H9 (cell line): ENCODE measurements around the gene RSAD1. TPM values are rescaled to one million over a fixed set of nuclear protein-coding genes. Genes with fewer than 3 reads are reported as not detected.

Source experiments
- DNase-seq: peaks from one replicate; pipeline ENCODE4 v3.0.0-alpha.2; 2017
- H2AFZ ChIP-seq: one replicate; pipeline ENCODE4 v1.6.1; 2013; ENCODE audit warnings: mild to moderate bottlenecking, low read length, control low read depth, moderate library complexity
- H2AK5ac ChIP-seq: 2 replicates; pipeline ENCODE4 v1.6.1; 2013; ENCODE audit warnings: low read length, control low read depth, mixed read lengths; ENCODE audit not compliant: insufficient read length
- H2BK120ac ChIP-seq: one replicate; pipeline ENCODE4 v1.6.1; 2013; ENCODE audit warnings: low read depth, mild to moderate bottlenecking, low read length, control low read depth, inconsistent platforms; ENCODE audit not compliant: poor library complexity, severe bottlenecking
- H2BK12ac ChIP-seq: 2 replicates; pipeline ENCODE4 v1.6.1; 2013; ENCODE audit warnings: low read length, control low read depth, mixed read lengths, low read depth; ENCODE audit not compliant: insufficient read length
- H2BK15ac ChIP-seq: 2 replicates; pipeline ENCODE4 v1.6.1; 2013; ENCODE audit warnings: low read depth, low read length, control low read depth
- H2BK20ac ChIP-seq: one replicate; pipeline ENCODE4 v1.6.1; 2013; ENCODE audit warnings: low read depth, mild to moderate bottlenecking, low read length, control low read depth, inconsistent platforms; ENCODE audit not compliant: poor library complexity, severe bottlenecking
- H2BK5ac ChIP-seq: 2 replicates; pipeline ENCODE4 v1.6.1; 2013; ENCODE audit warnings: low read length, control low read depth, mixed read lengths; ENCODE audit not compliant: insufficient read length
- H3K14ac ChIP-seq: 2 replicates; pipeline ENCODE4 v1.6.1; 2013; ENCODE audit warnings: low read length, control low read depth; ENCODE audit not compliant: insufficient read depth
- H3K18ac ChIP-seq: 2 replicates; pipeline ENCODE4 v1.6.1; 2013; ENCODE audit warnings: low read depth, mild to moderate bottlenecking, mixed read lengths, low read length, control low read depth; ENCODE audit not compliant: insufficient read length
- H3K23ac ChIP-seq: 2 replicates; pipeline ENCODE4 v1.6.1; 2013; ENCODE audit warnings: low read length, control low read depth, mixed read lengths, low read depth; ENCODE audit not compliant: insufficient read length
- H3K23me2 ChIP-seq: 2 replicates; pipeline ENCODE4 v1.6.1; 2013; ENCODE audit warnings: low read depth, mild to moderate bottlenecking, mixed read lengths, low read length, control low read depth; ENCODE audit not compliant: insufficient read length, poor library complexity, severe bottlenecking
- H3K27ac ChIP-seq: 2 replicates; pipeline ENCODE4 v1.5.1; 2013; ENCODE audit warnings: low read length, control low read depth, mixed read lengths, low read depth; ENCODE audit not compliant: insufficient read length
- H3K27me3 ChIP-seq: 2 replicates; pipeline ENCODE4 v1.6.1; 2013; ENCODE audit warnings: low read length, control low read depth, inconsistent platforms; ENCODE audit not compliant: insufficient read depth
- H3K4ac ChIP-seq: 2 replicates; pipeline ENCODE4 v1.6.1; 2013; ENCODE audit warnings: low read depth, mild to moderate bottlenecking, control low read depth, inconsistent platforms, low read length, moderate library complexity
- H3K4me1 ChIP-seq: 2 replicates; pipeline ENCODE4 v1.6.1; 2013; ENCODE audit warnings: low read length, control low read depth, inconsistent platforms; ENCODE audit not compliant: insufficient read depth
- H3K4me2 ChIP-seq: 2 replicates; pipeline ENCODE4 v1.6.1; 2013; ENCODE audit warnings: low read length, control low read depth, mixed read lengths; ENCODE audit not compliant: insufficient read length, insufficient read depth
- H3K56ac ChIP-seq: 2 replicates; pipeline ENCODE4 v1.6.1; 2013; ENCODE audit warnings: low read depth, mild to moderate bottlenecking, mixed read lengths, low read length, control low read depth; ENCODE audit not compliant: insufficient read length
- H3K79me1 ChIP-seq: 2 replicates; pipeline ENCODE4 v1.6.1; 2013; ENCODE audit warnings: low read depth, mild to moderate bottlenecking, moderate library complexity, low read length, control low read depth, inconsistent platforms; ENCODE audit not compliant: insufficient read depth, poor library complexity, severe bottlenecking
- H3K79me2 ChIP-seq: 2 replicates; pipeline ENCODE4 v1.6.1; 2013; ENCODE audit warnings: low read length, control low read depth, inconsistent platforms; ENCODE audit not compliant: insufficient read depth
- H3K9ac ChIP-seq: 2 replicates; pipeline ENCODE4 v1.6.1; 2013; ENCODE audit warnings: low read length, control low read depth, mixed read lengths; ENCODE audit not compliant: insufficient read length; ENCODE audit errors: extremely low read depth
- H3K9me3 ChIP-seq: one replicate; pipeline ENCODE4 v1.6.1; 2013; ENCODE audit warnings: low read depth, low read length, inconsistent platforms; ENCODE audit not compliant: control insufficient read depth
- H3T11ph ChIP-seq: one replicate; pipeline ENCODE4 v1.6.1; 2013; ENCODE audit warnings: mild to moderate bottlenecking, low read length, control low read depth, inconsistent platforms
- H4K20me1 ChIP-seq: one replicate; pipeline ENCODE4 v1.6.1; 2013; ENCODE audit not compliant: control insufficient read depth, insufficient read length, insufficient read depth
- H4K5ac ChIP-seq: 2 replicates; pipeline ENCODE4 v1.6.1; 2013; ENCODE audit warnings: low read depth, mild to moderate bottlenecking, mixed read lengths, low read length, control low read depth; ENCODE audit not compliant: insufficient read length
- H4K8ac ChIP-seq: replicated peaks from 2 replicates; pipeline ENCODE4 v1.6.1; 2013; ENCODE audit warnings: low read length, control low read depth, mixed read lengths, low read depth; ENCODE audit not compliant: insufficient read length
- H4K91ac ChIP-seq: 2 replicates; pipeline ENCODE4 v1.6.1; 2013; ENCODE audit warnings: low read depth, mild to moderate bottlenecking, moderate library complexity, mixed read lengths, low read length, control low read depth; ENCODE audit not compliant: insufficient read length
- H3K27ac Mint-ChIP-seq, 3 experiments: 2 replicates in 2 of 3; 3 replicates in 1 of 3; pipeline ENCODE4 v1.8.0; 2020 to 2021; ENCODE audit warnings: mixed read lengths in 3 of 3, mild to moderate bottlenecking in 1 of 3, moderate library complexity in 1 of 3
- H3K27me3 Mint-ChIP-seq: 2 replicates; pipeline ENCODE4 v1.8.0; 2021; ENCODE audit warnings: low read depth, mild to moderate bottlenecking, moderate library complexity, mixed read lengths
- H3K36me3 Mint-ChIP-seq, 3 experiments: 2 replicates in 2 of 3; 3 replicates in 1 of 3; pipeline ENCODE4 v1.8.0; 2020 to 2021; ENCODE audit warnings: low read depth in 3 of 3, mixed read lengths in 3 of 3; ENCODE audit not compliant: insufficient read depth in 1 of 3
- H3K4me1 Mint-ChIP-seq, 2 experiments: 2 replicates each; pipeline ENCODE4 v1.8.0; 2020; ENCODE audit warnings: mixed read lengths in 2 of 2
- H3K4me3 Mint-ChIP-seq, 2 experiments: 2 replicates in 1 of 2; 3 replicates in 1 of 2; pipeline ENCODE4 v1.8.0; 2020 to 2021; ENCODE audit warnings: mild to moderate bottlenecking in 2 of 2, mixed read lengths in 2 of 2, moderate library complexity in 1 of 2
- H3K9me3 Mint-ChIP-seq, 2 experiments: 2 replicates in 1 of 2; 3 replicates in 1 of 2; pipeline ENCODE4 v1.8.0; 2020; ENCODE audit warnings: mild to moderate bottlenecking in 2 of 2, mixed read lengths in 2 of 2, moderate library complexity in 1 of 2
- WGBS: extraction: QIAGEN DNeasy Blood & Tissue Kit; methylation state at CpG from one replicate; pipeline ENCODE4 v1.1.7; 2013; ENCODE audit warnings: missing lambda C conversion rate, low lambda C conversion rate, mixed read lengths; ENCODE audit not compliant: insufficient read length; ENCODE audit errors: extremely low coverage; 5-methylcytosine and 5-hydroxymethylcytosine counted together
- total RNA-seq: library from RNA; stranded (reverse); gene quantifications from 2 replicates; pipeline ENCODE4 v1.2.1, GENCODE V29; 2021
- TF ChIP-seq, protein P1 (sequence below): fragments of 200-600 bp; sonication (generic); conservative IDR thresholded peaks from 3 replicates; pipeline ENCODE4 v1.8.0; 2021; ENCODE audit warnings: antibody characterized with exemption, mild to moderate bottlenecking

RSAD1 gene
- total RNA-seq, 1 experiment from 2014 or later = 27.9 TPM

GRCh38 chr17:50493744-50494143, 15.1 kb downstream of the RSAD1 start:
- no CpG with 5 or more reads among the region's 3 CpGs for WGBS

More at GRCh38 chr17:50493744-50494143, 15.1 kb downstream of the RSAD1 start:
- H3K4ac ChIP-seq = no peak overlapping the region
- H2AFZ ChIP-seq = no peak overlapping the region
- H3K79me1 ChIP-seq = no peaks in the 10 kb centered on the region
- H3K36me3 Mint-ChIP-seq = no peaks in the 10 kb centered on the region
- no peak overlapping the region for H3K9ac ChIP-seq
- H3K23me2 ChIP-seq = no peaks in the 10 kb centered on the region
- no peaks in the 10 kb centered on the region for H3K9me3 ChIP-seq
- no peak overlapping the region for H4K8ac ChIP-seq
- H3K27ac ChIP-seq = no peak overlapping the region
- H3K23ac ChIP-seq = no peak overlapping the region
- H3K14ac ChIP-seq = no peak overlapping the region
- no peak overlapping the region for H2BK20ac ChIP-seq
- no peak overlapping the region for H4K5ac ChIP-seq
- no peak overlapping the region for H3T11ph ChIP-seq
- H3K4me1 ChIP-seq = no peaks in the 10 kb centered on the region
- H3K9me3 Mint-ChIP-seq = no peaks in the 10 kb centered on the region
- peaks cover 3% of the 10 kb centered on the region; the same call in 1 of the 2 replicates for H3K27me3 Mint-ChIP-seq
- no peak overlapping the region for H2AK5ac ChIP-seq
- no peaks in the 10 kb centered on the region for H4K20me1 ChIP-seq
- H2BK15ac ChIP-seq = no peak overlapping the region
- H3K27me3 ChIP-seq = no peaks in the 10 kb centered on the region
- no peak overlapping the region for H2BK120ac ChIP-seq
- no peak overlapping the region for H3K18ac ChIP-seq
- H3K4me1 Mint-ChIP-seq = peaks cover 2 to 7% of the 10 kb centered on the region in 2 experiments; a peak in 3 of 4 replicates
- no peak for DNase-seq
- H3K79me2 ChIP-seq = no peaks in the 10 kb centered on the region
- H2BK12ac ChIP-seq = no peak overlapping the region
- H4K91ac ChIP-seq = no peak overlapping the region
- H3K56ac ChIP-seq = no peak overlapping the region
- H3K4me3 Mint-ChIP-seq = no peak overlapping the region
- TF ChIP-seq, protein P1, sequence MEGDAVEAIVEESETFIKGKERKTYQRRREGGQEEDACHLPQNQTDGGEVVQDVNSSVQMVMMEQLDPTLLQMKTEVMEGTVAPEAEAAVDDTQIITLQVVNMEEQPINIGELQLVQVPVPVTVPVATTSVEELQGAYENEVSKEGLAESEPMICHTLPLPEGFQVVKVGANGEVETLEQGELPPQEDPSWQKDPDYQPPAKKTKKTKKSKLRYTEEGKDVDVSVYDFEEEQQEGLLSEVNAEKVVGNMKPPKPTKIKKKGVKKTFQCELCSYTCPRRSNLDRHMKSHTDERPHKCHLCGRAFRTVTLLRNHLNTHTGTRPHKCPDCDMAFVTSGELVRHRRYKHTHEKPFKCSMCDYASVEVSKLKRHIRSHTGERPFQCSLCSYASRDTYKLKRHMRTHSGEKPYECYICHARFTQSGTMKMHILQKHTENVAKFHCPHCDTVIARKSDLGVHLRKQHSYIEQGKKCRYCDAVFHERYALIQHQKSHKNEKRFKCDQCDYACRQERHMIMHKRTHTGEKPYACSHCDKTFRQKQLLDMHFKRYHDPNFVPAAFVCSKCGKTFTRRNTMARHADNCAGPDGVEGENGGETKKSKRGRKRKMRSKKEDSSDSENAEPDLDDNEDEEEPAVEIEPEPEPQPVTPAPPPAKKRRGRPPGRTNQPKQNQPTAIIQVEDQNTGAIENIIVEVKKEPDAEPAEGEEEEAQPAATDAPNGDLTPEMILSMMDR = no peak
- no peak overlapping the region for H3K27ac Mint-ChIP-seq
- no peak overlapping the region for H3K4me2 ChIP-seq
- H2BK5ac ChIP-seq = no peak overlapping the region
